GM23338 (cell line): ENCODE measurements around the gene RBM38.

ENCODE experiments used
- CREB1 ChIP-seq: fragments of 250-450 bp; sonication (Bioruptor Pico); IDR thresholded peaks from 2 replicates; pipeline ENCODE4 v1.5.0; 2020; ENCODE audit warnings: low read depth, mild to moderate bottlenecking, moderate library complexity
- CTCF ChIP-seq, 2 experiments: fragments of 200-600 bp in 1 of 2; sonication (generic) in 1 of 2; conservative IDR thresholded peaks; 2 replicates each; pipeline versions ENCODE4 v1.5.1 to v1.6.1; 2016 to 2017; ENCODE audit warnings: antibody characterized with exemption in 2 of 2, low read depth in 2 of 2, mild to moderate bottlenecking in 2 of 2, moderate library complexity in 1 of 2
- EZH2 ChIP-seq: fragments of 200-600 bp; sonication (generic); IDR thresholded peaks from one replicate; pipeline ENCODE4 v1.8.0; 2017; ENCODE audit warnings: antibody characterized with exemption, mild to moderate bottlenecking, low read depth; ENCODE audit not compliant: unreplicated experiment
- EZH2phosphoT487 ChIP-seq: fragments of 200-600 bp; sonication (generic); IDR thresholded peaks from one replicate; pipeline ENCODE4 v1.8.1; 2018; ENCODE audit warnings: antibody characterized with exemption; ENCODE audit not compliant: unreplicated experiment
- JUNB ChIP-seq: IDR thresholded peaks from one replicate; pipeline ENCODE4 v1.6.1; 2016; ENCODE audit warnings: antibody characterized with exemption; ENCODE audit not compliant: unreplicated experiment
- POLR2AphosphoS5 ChIP-seq: IDR thresholded peaks from 2 replicates; pipeline ENCODE4 v1.6.1; 2016; ENCODE audit warnings: antibody characterized with exemption, low read depth
- REST ChIP-seq: IDR thresholded peaks from one replicate; pipeline ENCODE4 v1.6.1; 2018; ENCODE audit warnings: antibody characterized with exemption; ENCODE audit not compliant: unreplicated experiment
- STAT1 ChIP-seq: IDR thresholded peaks from one replicate; pipeline ENCODE4 v1.6.1; 2016; ENCODE audit warnings: antibody characterized with exemption; ENCODE audit not compliant: unreplicated experiment

GRCh38 chr20:57426271-57426689 is 35.1 kb downstream of the RBM38 start:
- TF ChIP-seq POLR2AphosphoS5 = no peak
- no peak for TF ChIP-seq CREB1 (CRISPR knock-in tag)
- TF ChIP-seq CTCF (conservative IDR thresholded peaks at IDR 0.05; ENCODE audit: low read depth in 2 of 2) = peak in 1 of 2 experiments; percentile 32; a peak in 2 of 4 replicates
- TF ChIP-seq EZH2phosphoT487 = no peak
- TF ChIP-seq EZH2 = no peak
- no peak for TF ChIP-seq REST
- TF ChIP-seq JUNB = no peak
- no peak for TF ChIP-seq STAT1
